LHCN-M2 (cell line): Measurements from ENCODE around the gene MCEE. TPM values are rescaled to one million over a fixed set of nuclear protein-coding genes. Genes with fewer than 3 reads are reported as not detected.

Experiments
- total RNA-seq: library from RNA; depleted of rRNA; stranded (reverse); fragments of >200 nt; gene quantifications from 2 replicates; pipeline ENCODE4 v1.2.3, GENCODE V29; 2014; rRNA removed

MCEE gene
- total RNA-seq, 1 experiment from 2014 or later = 10.6 TPM

Other genes starting within 250 kb of the MCEE start
- 5.4 and 9.8 TPM in 2 replicates for gene VAX2, start 229.7 kb downstream of the MCEE start, total RNA-seq
- 0.90 and 2.0 TPM in 2 replicates for gene ATP6V1B1, start 194.3 kb downstream of the MCEE start, total RNA-seq
- 0.11 and 0.83 TPM in 2 replicates for gene ANKRD53, start 151.6 kb downstream of the MCEE start, total RNA-seq
- gene TEX261, start 135.4 kb downstream of the MCEE start, total RNA-seq = 61.9 and 76.6 TPM in 2 replicates
- 124 TPM in 2 replicates for gene NAGK, start 61.6 kb downstream of the MCEE start, total RNA-seq
- 25.1 and 28.9 TPM in 2 replicates for gene MPHOSPH10, start 405 bp upstream of the MCEE start, total RNA-seq
- 0.06 and 0.17 TPM in 2 replicates for gene PAIP2B, start 96.9 kb upstream of the MCEE start, total RNA-seq
- 87.7 and 101 TPM in 2 replicates for gene ZNF638, start 201.6 kb upstream of the MCEE start, total RNA-seq